ENCODE data around the gene TAS1R1.

DNA sequence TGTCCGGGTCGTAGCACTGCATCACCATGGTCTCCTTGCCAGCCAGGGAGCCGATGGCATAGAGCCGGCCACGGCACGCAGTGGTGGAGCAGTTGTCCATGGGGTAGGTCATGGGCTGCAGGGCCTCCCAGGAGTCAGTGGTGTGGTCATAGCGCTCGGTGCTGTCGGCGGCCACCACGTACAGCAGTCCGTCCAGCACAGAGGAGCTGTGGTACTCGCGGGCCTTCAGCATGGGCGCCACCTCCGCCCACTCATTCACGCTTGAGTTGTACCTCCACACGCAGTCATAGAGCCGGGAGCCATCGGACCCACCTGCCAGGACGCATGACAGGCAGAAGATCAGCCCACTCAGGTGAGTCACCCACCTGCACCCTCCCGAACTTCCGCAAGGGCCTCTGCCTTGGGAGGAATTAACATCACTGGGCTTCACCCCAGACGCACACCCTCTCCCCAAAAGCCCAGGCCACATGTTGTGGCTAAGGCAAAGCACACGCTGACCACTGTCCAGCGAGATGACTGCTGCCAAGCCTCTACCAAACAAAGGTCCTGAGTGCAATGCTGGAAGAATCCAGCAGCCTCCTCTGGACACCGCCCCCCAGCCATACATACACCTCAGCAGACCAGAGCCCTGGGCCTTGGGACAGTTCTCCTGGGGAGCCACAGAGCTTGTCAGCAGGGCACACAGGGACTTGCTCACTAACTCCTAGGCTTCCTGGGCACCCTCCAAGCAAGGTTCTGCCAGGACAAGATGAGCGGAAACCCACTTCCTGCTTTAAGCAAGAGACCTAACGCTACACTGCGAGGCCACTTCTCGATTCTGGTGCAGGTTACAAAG, 44.3 kb downstream of the TAS1R1 start:
- peak in 1 of 3 donors; percentile 3 for TF ChIP-seq POLR2A (IDR thresholded peaks at IDR 0.05)
- TF ChIP-seq, protein P1, sequence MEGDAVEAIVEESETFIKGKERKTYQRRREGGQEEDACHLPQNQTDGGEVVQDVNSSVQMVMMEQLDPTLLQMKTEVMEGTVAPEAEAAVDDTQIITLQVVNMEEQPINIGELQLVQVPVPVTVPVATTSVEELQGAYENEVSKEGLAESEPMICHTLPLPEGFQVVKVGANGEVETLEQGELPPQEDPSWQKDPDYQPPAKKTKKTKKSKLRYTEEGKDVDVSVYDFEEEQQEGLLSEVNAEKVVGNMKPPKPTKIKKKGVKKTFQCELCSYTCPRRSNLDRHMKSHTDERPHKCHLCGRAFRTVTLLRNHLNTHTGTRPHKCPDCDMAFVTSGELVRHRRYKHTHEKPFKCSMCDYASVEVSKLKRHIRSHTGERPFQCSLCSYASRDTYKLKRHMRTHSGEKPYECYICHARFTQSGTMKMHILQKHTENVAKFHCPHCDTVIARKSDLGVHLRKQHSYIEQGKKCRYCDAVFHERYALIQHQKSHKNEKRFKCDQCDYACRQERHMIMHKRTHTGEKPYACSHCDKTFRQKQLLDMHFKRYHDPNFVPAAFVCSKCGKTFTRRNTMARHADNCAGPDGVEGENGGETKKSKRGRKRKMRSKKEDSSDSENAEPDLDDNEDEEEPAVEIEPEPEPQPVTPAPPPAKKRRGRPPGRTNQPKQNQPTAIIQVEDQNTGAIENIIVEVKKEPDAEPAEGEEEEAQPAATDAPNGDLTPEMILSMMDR (IDR thresholded peaks at IDR 0.05) = peak in 1 of 7 experiments; percentile 13

Measured in body of pancreas (tissue), 4 donors.